ENCODE results near the gene AKNA.
"Not testable (repeated sequence)": the region's sequence is repeated elsewhere in the genome, so short reads cannot be mapped to it uniquely, and the experiment has no call there.

The AKNA gene

DNA sequence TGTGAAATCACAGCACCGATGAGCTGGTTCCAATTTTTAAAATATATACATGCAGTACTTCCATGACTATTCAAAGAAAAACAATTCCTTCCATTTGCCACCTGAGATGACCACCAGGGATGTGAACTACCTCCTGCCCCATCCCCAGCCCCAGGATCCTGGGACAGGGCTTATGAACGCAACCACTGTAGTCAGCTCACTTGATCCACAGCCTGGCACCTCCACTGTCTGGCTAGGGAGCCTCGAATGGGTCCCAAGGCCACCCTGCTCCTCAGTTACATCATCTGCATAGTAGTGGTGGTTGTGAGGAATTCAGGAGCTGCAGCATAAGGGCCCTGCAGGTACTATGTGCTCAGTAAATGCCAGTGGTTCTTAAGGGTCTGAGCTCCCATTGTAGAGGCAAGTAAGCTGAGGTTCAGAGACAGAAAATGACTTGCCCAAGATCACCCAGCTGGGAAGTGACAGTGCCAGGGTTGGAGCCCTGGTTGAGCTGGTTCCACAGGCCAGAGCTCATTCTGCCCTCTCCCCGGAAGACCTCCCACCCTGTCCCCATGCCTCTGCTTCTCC is 55.2 kb downstream of the AKNA start:
- not testable (repeated sequence) for DNase-seq

DNA sequence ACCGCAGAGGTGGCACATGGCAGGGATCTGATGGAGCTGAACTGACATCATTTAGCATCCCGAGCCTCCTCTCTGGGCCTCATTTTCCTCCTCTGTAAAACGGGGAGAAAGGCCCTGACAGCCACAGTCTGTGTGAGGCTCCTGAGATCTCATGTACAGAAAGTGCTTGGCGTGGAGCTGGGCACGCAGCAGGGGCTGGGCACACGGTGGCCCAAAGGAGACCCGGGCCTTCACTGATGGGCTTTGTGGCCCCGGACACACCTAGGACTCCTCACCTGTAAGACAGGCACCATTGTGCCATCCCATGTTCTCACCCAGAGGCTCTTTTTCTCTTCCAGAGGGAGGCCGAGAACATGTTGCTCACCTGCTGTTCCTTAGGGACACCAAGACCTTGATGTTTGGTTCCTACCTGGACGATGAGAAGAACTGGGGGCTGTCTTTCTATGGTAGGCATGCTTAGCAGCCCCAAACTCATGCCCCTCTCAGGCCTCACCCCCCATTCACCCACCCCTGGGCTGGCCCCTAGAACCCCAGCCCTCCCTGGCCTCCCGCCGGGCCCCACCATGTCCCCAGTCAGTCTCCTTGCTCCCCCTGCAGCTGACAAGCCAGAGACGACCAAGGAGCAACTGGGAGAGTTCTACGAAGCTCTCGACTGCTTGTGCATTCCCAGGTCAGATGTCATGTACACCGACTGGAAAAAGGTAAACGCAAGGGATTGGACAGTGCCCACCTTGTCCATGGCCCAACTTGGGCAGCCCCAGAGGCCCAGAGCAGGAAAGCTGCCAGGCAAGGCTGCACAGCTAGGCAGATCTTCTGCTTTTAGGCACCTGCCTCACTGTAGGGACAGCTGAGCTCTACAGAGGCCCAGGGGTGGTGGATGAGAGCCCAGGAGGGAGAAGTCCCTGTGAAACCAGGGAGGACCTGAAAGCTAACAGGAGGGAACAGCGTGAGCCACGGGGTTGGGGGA is 56.3 kb downstream of the AKNA start:
- DNase-seq: not testable (repeated sequence)

DNA sequence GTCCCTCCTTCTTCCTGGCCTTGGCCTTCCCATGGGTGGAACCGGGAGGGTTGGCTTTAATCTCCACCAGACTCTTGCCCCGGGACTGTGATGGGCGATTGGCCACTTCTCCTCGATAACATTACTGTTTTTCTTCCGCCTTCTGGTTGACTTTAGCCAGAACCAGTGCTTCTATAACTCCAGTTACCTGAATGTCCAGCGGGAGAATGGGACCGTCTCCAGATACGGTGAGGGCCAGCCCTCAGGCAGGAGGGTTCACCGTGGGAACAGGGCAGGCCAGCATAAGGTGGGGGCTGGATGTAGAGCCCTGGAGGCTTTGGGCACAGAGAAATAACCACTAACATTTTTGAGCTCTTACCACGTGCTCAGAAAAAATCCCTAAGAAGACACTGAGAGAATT is 57.1 kb downstream of the AKNA start:
- DNase-seq: no peak

DNA sequence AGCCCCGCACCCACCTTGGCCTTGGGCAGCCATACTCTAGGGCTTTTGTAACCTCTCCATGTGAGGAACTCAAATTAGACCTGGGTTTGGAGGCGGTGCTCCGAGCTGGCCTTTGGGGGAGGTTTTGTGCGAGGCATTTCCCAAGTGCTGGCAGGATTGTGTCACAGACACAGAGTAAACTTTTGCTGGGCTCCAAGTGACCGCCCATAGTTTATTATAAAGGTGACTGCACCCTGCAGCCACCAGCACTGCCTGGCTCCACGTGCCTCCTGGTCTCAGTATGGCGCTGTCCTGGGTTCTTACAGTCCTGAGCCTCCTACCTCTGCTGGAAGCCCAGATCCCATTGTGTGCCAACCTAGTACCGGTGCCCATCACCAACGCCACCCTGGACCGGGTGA is 58.2 kb downstream of the AKNA start, which contains the start of gene ORM2:
Gene ORM2 (plus strand): TSS at position 245 of the 398 bp plus-strand sequence. CDS start 36 bp downstream, at position 281.
- not testable (repeated sequence) for DNase-seq

DNA sequence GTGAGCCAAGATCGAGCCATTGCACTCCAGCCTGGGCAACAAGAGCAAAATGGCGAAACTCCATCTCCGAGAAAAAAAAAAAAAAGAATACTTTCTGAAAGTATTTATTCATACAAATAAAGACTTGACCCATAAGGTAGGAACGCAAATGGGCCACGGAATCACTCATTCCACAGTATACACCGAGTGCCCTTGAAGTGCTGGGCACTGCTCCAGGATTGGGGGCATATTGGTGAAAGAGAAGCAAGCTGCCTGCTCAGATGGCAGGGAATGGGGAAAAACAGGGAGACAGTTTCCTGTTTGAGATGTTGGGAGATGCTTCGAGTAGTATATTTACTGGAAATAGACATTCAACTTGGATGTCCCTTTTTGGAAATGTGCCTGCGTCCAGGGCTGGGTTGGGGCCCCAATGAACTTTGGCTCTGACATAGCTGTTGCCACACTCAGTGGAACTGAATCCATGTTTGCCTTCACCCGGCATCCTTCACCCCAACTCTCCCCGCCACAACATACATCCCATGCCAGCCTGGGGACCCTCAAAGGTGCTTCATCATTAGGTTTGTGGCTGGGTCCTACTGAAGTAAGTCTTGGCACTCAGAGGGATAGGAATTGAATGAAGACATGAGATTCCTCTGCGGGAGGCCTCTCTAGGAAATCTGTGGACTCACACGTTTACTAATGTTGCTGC is 58.7 kb downstream of the AKNA start:
- peak; percentile 52 for DNase-seq

DNA sequence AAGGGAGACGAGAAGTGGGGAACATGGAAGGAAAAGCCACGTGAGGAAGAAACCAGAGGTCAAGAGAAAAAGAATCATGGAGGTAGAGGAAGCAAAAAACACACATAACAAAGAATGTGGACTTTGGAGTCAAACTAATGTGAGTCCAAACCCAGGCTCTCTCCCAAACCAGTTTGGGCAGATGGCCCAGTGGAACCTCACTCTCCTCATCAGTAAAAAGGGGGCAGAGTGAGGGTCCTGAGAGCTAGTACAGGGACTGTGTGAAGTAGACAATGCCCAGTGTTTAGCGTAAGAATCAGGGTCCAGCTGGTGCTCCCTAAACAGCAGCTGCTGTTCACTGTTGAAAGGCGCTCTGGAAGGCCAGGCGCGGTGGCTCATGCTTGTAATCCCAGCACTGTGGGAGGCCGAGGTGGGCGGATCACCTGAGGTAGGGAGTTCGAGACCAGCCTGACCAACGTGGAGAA is 59.4 kb downstream of the AKNA start:
- not testable (repeated sequence) for DNase-seq

DNA sequence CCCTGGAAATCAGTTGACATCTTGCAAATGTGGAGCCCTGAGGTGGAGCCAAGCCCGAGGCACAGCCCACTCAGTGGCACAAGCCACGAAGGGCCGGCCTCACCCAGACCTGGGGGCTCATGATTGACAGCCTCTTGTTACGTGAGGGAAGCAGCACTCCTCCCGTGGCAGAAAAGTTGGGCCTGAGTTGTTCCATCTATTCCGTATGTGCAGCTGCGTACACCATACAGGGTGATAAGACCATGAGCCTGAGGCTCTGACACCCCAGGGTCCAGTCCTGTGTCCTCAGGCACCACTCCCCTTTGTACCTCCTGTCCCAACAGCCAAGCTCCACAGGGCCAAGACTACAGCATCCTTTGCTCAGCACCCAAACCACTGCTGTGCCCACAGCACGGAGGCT is 60.0 kb downstream of the AKNA start:
- DNase-seq: no peak

DNA sequence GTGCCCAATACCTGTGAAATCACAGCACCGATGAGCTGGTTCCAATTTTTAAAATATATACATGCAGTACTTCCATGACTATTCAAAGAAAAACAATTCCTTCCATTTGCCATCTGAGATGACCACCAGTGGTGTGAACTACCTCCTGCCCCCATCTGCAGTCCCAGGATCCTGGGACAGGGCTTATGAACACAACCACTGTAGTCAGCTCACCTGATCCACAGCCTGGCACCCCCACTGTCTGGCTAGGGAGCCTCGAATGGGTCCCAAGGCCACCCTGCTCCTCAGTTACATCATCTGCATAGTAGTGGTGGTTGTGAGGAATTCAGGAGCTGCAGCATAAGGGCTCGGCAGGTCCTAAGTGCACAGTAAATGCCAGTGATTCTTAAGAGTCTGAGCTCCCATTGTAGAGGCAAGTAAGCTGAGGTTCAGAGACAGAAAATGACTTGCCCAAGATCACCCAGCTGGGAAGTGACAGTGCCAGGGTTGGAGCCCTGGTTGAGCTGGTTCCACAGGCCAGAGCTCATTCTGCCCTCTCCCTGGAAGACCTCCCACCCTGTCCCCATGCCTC is 62.0 kb downstream of the AKNA start:
- DNase-seq: not testable (repeated sequence)

DNA sequence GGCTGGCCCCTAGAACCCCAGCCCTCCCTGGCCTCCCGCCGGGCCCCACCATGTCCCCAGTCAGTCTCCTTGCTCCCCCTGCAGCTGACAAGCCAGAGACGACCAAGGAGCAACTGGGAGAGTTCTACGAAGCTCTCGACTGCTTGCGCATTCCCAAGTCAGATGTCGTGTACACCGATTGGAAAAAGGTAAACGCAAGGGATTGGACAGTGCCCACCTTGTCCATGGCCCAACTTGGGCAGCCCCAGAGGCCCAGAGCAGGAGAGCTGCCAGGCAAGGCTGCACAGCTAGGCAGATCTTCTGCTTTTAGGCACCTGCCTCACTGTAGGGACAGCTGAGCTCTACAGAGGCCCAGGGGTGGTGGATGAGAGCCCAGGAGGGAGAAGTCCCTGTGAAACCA is 62.8 kb downstream of the AKNA start:
- not testable (repeated sequence) for DNase-seq

DNA sequence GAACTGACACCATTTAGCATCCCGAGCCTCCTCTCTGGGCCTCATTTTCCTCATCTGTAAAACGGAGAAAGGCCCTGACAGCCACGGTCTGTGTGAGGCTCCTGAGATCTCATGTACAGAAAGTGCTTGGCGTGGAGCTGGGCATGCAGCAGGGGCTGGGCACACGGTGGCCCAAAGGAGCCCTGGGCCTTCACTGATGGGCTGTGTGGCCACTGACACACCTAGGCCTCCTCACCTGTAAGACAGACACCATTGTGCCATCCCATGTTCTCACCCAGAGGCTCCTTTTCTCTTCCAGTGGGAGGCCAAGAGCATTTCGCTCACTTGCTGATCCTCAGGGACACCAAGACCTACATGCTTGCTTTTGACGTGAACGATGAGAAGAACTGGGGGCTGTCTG is 63.3 kb downstream of the AKNA start:
- DNase-seq: no peak

DNA sequence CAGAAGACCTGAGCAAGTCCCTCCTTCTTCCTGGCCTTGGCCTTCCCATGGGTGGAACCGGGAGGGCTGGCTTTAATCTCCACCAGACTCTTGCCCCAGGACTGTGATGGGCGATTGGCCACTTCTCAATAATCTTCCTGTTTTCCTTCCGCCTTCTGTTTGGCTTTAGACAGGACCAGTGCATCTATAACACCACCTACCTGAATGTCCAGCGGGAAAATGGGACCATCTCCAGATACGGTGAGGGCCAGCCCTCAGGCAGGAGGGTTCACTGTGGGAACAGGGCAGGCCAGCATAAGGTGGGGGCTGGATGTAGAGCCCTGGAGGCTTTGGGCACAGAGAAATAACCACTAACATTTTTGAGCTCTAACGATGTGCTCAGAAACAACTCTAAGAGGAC is 63.9 kb downstream of the AKNA start:
- not testable (repeated sequence) for DNase-seq

DNA sequence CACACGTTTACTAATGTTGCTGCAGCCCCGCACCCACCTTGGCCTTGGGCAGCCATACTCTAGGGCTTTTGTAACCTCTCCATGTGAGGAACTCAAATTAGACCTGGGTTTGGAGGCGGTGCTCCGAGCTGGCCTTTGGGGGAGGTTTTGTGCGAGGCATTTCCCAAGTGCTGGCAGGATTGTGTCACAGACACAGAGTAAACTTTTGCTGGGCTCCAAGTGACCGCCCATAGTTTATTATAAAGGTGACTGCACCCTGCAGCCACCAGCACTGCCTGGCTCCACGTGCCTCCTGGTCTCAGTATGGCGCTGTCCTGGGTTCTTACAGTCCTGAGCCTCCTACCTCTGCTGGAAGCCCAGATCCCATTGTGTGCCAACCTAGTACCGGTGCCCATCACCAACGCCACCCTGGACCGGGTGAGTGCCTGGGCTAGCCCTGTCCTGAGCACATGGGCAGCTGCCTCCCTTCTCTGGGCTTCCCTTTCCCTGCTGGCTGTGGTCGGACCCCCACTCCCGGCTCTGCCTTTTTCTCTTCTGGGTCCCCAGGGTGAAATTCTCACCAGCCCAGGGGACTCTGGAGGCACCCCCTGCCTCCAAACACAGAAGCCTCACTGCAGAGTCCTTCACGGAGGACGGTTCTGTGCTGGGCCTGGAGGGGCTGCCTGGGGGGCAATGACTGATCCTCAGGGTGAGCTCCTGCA is 64.8 kb downstream of the AKNA start, which contains the start of gene ORM1:
Gene ORM1 (plus strand): TSS at position 268 of the 701 bp plus-strand sequence. CDS start 36 bp downstream, at position 304.
- DNase-seq: not testable (repeated sequence)

DNA sequence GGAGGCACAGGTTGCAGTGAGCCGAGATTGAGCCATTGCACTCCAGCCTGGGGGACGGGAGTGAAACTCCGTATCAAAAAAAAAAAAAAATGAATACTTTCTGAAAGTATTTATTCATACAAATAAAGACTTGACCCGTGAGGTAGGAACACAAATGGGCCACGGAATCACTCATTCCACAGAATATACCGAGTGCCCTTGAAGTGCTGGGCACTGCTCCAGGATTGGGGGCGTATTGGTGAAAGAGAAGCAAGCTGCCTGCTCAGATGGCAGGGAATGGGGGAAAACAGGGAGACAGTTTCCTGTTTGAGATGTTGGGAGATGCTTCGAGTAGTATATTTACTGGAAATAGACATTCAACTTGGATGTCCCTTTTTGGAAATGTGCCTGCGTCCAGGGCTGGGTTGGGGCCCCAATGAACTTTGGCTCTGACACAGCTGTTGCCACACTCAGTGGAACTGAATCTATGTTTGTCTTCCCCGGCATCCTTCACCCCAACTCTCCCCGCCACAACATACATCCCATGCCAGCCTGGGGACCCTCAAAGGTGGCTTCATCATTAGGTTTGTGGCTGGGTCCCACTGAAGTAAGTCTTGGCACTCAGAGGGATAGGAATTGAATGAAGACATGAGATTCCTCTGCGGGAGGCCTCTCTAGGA is 65.5 kb downstream of the AKNA start:
- peak; percentile 20 for DNase-seq

DNA sequence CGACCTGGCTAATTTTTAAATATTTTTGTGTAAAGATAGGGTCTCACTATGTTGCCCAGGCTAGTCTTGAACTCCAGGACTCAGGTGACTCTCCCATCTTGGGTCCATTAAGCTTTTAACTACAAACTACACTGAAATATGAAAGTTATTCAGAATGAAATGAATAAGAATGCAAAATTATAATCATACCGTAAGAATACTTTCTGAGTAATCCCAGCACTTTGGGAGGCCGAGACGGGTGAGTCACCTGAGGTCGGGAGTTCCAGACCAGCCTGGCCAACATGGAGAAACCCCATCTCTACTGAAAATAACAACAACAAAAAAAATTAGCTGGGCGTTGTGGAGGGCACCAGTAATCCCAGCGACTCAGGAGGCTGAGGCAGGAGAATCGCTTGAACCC is 66.0 kb downstream of the AKNA start:
- no peak for DNase-seq

DNA sequence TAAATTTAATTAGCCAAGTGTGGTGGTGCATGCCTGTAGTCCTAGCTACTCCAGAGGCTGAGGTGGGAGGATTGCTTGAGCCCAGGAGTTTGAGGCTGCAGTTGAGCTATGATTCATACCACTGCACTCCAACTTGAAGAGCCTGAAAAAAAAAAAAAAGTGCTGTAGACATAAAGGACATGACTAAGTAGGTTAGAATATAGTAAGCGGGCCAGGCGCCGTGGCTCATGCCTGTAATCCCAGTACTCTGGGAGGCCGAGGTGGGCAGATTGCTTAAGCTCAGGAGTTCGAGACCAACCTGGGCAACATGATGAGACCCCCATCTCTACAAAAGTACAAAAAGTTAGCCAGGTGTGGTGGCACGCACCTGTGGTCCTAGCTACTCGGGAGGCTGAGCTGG is 67.1 kb downstream of the AKNA start:
- not testable (repeated sequence) for DNase-seq

DNA sequence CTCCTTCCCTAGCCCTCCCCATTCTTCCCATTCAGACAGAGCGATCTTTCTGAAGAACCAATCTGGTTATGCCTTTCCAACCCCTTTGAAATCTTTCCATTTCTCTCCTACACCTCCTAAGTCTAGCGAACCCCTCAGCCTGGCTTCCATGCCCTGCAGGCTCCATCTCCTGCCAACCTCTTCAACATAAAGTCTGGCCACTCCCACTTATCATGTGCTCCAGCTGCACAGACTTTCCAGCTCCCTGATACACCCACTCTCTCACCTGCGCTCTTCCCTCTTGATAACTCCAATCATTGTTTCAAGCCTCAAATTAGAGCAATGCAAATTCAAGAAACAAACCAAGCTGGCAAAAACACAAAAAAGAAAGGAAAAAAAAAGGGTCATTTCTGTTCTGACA is 68.6 kb downstream of the AKNA start:
- peak; percentile 87 for DNase-seq

DNA sequence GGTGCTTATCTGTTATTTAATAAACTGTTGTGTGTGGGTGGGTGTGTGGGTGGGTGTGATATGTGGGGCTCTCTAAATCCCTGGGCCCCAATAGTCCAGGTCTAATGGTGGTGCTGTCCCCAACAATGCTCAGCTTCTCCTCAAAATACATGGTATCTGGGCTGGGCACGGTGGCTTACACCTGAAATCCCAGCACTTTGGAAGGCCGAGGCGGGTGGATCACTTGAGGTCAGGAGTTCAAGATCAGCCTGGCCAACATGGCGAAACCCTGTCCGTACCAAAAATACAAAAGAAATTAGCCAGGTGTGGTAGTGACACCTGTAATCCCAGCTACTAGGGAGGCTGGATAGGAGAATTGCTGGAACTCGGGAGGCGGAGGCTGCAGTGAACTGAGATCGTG is 69.4 kb downstream of the AKNA start:
- DNase-seq: no peak

DNA sequence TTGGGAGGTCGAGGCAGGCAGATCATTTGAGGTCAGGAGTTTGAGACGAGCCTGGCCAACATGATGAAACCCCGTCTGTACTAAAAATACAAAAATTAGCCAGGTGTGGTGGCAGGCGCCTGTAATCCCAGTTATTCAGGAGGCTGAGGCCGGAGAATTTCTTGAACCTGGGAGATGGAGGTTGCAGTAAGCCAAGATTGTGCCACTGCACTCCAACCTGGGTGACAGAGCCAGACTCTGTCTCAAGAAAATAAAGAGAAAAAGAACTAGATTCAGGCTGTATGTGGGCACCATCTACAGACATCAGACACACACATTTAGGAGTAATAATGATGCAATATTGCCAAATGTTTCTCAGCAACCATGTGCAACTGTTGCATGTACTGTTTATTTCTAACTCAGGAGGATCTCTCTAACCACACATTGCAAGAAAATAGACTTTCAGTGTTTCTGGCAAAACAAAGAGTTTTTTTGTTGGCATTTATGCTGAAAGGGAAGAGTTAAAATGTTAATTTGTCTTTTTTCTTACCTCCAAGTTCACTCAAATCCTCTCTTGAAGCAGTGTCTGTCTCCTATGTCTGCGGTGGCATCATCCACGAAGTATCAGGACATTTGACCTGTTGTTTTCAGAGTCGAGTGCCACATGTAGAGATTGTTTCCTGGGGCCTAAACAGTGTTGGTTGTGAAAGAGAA is 70.0 kb downstream of the AKNA start:
- DNase-seq: no peak

DNA sequence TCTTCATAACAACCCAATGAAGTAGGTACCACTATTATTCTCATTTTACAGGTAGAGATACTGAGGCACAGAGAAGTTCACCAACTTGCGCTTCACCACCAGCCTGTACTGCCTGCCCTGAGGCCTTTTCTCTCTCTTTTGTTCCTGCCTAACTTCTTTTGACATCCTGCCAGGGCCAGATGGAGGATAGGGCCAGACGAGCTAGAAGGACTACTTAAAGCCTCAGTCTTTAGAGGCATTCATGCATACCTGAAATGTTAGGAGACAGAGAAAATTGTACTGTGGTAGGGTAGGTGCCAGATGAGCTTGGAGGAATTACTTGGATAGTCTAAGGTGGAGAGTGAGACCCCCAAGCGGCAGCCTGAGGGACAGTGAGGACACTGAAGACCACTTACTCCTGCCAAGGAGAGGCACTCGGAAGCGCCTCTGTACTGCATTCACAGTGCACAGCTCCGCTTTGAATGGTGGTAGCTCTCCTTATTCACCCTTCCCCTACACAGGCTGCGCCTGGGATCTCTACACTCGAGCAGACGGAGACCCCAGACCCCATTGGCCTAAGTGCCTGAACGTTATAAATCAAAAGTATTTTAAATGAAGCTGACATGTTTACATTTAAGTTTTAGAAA is 71.1 kb downstream of the AKNA start:
- DNase-seq: peak; percentile 85

DNA sequence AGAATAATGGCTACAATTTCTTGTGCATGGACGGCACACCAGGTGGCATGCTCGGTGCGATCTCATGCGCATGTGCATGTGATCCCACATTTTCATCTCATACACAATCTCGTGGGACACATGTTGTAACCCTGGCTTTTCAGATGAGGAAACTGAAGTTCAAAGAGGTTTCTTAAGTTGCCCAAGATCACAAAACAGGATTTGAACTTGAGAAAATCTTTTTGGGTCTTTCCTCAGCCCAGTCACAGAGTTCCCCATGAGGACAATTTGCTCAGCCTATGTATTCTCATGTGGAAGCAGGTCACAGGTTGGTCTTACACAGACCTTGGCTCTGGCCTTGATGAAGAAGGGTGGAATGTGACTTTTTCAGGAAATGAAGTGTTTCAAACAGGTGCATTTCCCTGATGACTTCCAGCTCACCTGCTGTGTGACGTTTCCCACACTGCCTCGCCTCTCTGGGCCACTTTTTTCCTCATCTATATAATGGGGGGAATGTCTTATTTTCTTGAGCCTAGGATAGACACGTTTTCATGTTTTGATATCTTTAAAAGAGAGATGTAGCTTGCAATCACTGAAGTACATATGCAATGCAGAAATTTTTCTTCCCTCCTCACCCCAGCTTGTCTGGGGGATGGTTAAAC is 71.9 kb downstream of the AKNA start:
- no peak for DNase-seq
